GM18873 (cell line): ENCODE data around the gene ALKBH4.

Source experiments
- ATAC-seq: cut with Tn5 transposase; IDR thresholded peaks from one replicate; pipeline ENCODE4 v1.9.1; 2021; ENCODE audit warnings: mild to moderate bottlenecking, moderate library complexity, moderate number of reproducible peaks; ENCODE audit not compliant: unreplicated experiment, low FRiP score

Gene ALKBH4

DNA sequence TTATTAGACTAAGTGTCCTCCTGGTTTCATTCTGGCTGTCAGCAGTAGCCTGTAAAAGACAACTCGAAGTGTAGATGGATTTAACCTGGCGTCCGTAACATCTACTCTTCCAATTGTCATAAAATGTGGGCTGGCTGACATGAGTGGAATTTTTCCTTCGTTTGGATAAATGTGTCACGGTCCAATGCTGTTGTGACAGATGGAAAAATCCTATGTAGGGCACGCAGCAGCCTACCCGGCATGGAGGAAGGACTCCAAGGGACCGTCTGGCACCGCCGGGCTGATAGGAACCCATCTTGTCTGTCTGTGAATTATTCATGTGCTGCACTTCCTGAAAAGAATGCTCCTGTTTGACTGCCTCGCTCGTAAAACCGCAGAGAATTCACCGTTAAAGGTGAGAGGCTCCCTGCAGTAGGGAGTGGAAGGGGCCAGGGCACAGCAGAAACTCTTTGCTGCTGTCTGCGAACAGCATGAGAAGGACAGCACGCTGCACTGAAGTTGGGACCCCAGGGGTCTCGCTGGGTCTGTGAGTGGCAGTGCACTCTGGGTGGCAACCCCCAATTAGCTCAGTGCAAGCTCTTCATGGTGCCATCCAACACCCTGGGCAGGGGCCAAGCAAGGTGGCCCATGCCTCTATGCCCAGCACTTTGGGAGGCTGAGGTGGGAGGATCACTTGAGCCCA, 32.9 kb downstream of the ALKBH4 start:
- ATAC-seq: peak; percentile 30

DNA sequence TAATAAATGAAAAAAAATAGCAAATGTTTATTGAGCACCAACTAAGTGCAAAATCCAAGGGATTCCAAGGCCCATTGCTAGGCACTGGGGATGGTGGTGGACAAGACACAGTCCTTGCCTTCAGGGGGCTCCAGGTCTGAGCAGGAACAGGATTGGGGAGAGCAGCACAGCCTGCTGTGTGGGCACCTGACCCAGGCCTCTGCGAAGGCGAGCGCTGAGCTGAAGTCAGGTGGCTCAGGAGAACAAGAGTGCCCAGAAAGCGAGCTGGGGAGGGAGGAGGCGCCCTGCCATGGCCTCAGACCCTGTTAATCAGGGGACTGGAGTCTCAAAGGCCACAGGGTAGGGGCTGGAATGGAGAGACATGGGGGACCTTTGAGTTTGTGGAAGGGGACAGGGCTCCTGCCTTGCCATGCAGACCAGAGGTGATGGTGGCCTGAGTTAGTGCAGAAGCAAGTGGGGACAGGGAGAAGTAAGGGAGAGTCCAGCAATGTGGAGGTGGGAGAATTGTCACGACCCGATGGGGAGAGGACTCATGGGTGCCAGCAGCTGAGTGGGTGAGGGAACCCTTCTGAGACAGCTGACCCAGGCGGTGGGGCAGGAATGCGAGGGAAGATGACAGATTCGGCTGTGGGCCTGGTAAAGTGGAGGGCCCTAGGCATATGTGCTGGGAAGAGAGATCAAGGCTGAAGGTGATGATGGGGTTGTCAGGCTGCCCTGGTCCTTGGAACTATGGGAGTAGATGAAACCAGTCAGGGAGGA, 35.3 kb downstream of the ALKBH4 start:
- ATAC-seq: no peak

DNA sequence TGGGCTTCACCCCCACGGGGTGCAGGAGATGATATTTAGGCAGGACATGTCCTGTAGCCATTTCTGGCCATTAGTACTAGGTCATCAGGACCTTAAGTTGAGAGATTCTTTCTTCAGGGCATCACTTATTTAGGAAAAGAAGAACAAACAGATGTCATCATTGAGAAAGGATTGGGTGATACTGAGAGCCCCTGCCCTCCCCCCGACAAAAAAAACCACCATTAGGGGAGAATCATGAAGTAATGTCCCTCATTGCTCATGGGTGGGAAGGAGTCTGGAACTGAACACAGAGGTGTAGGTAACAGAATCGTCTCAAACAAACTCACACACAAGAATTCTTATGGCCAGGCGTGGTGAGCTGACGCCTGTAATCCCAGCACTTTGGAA, 37.7 kb downstream of the ALKBH4 start:
- ATAC-seq: no peak

DNA sequence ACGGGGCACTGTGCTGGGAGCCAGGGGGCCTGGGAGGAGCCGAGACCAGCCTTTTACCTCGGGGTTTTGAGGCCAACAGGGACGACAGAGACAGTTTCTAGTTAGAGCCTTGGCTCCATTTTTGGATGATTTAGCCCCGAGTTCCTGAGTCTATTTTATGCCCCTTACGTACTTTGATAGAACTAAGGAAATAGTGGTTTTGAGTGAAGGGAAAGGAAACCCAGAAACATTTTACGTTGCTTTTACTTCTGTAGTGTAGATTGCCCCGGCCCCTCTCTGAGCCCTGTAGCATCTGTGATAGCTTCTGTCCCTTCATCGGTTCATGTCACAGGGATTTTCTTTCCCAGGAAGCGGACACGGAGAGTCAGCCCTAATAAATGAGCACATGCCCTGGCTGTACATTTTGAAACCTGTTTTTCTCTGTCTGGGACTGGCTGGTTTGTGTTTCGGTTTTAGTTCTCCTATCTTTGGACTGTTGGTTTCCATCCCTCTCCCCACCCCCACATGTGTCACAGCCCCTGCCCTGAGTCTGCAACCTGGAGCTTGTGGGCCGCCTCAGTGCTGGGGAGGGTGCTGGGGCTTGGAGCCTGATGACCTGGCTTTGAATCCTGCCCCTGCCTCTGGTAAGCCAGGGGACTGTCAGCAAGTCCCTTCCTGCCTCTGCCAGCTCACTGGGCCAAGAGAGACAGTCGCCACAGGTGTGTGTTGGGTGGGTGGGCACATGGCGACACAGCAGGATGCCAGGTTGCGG, 38.2 kb downstream of the ALKBH4 start:
- no peak for ATAC-seq

- ATAC-seq: peak; percentile 58
Observed at GRCh38 chr7:102425639-102426267, 38.9 kb downstream of the ALKBH4 start.

DNA sequence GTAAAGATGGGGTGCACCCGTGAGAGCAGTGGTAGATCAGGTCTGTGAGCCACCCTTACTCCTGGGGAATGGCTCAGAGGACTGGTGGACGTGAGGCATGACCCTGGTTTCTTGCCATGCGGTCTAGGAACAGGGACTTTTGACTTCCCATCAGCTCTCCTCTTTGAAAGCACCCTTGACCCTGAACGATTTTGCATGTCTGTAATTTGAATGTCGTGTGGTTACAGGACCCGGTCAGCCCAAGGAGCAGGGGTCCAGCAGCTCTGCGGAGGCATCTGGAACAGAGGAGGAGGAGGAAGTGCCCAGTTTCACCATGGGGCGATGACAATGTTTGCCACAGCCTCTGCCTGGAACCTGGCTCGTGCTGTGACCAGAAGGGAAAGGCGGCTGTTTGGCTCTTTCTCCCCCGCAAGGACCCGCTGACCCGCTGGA, 39.9 kb downstream of the ALKBH4 start:
- ATAC-seq: no peak

DNA sequence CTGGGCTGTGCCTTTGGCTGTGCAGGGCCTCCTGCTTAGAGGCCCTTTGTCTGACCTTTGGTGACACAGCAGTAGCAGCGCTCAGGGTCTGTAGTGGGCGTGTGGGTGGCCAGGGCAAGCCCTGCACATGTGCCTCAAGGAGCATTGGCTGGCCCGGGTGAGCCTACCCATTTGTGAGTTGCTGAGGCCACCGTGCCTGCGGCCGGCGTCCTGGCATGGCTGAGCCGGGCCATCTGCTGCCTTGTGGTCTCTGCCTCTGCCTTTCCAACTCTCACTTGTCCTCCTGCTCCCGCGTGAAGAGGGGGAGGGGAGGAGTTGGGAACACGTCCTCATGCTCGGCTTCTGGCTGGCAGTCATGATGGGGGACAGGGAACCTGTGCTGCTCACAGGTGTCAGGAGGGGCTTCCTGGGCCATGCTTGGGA, 40.5 kb downstream of the ALKBH4 start:
- ATAC-seq: no peak

- no peak for ATAC-seq
Observed at GRCh38 chr7:102421706-102422240, 42.9 kb downstream of the ALKBH4 start.

- ATAC-seq: no peak
Observed at GRCh38 chr7:102418592-102418991, 46.1 kb downstream of the ALKBH4 start.

- no peak for ATAC-seq
Observed at GRCh38 chr7:102417105-102417504, 47.6 kb downstream of the ALKBH4 start.

- ATAC-seq: no peak
Observed at GRCh38 chr7:102416406-102416805, 48.3 kb downstream of the ALKBH4 start.

DNA sequence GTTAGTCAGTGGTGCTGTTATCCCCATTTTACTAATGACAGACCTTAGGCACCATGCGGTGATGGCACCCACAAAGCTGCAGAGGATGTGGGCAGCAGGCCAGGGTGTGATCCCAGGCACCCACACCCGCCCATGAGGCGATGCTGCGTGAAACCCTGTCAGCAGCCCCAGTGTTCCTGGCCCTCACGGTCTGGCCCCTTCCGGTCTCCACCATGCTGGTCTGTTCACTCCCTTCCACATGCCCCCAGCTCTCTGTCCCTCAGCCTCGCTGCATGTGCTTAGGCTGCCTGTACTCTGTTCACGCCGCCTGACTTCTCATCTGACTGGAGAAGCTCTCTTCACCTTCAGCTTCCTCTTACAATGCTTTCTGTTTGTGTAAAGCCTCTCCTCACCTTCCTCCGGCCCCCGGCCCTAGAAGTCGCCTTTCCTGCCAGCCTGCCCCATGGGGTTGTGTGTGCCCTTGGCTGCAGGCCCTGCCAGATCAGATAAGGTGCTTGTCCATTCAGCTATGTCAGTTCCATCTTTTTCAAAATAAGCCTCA, 48.9 kb downstream of the ALKBH4 start:
- ATAC-seq: peak; percentile 59

- no peak for ATAC-seq
Observed at GRCh38 chr7:102413611-102414010, 51.1 kb downstream of the ALKBH4 start.

DNA sequence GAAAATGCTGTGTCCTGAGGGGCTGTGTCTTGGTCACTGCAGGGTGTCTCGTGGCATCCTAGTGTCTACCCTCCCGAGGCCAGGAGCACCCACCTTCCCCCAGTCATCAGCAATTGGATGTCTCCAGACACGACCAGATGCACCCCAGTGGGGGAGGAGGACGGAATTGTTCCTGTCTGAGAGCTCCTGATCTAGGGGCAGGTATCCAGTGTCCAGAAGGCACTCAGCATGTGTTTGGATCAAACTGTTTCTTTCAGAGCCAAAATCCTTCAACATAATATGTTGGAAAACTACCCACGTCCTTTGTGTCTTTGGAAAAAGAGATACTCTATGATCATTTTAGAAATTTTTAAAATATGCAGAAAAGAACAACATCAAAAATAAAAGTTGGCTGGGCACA, 51.6 kb downstream of the ALKBH4 start:
- ATAC-seq: no peak

GRCh38 chr7:102412548-102412947, 52.1 kb downstream of the ALKBH4 start:
- ATAC-seq: no peak

DNA sequence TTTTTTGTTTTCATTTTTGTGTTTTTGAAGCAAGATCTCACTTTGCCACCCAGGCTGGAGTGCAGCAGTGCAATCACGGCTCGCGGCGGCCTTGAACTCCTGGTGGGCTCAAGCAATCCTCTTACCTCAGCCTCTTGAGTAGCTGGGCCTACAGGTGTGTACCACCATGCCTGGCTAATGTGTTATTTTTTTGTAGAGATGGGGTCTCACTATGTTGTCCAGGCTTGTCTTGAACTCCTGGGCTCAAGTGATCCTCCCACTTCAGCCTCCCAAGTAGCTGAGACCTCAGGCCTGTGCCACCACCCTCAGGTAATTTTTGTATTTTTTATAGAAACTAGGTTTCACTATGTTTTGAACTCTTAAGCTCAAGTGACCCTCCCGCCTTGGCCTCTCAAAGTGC, 53.7 kb downstream of the ALKBH4 start:
- no peak for ATAC-seq

DNA sequence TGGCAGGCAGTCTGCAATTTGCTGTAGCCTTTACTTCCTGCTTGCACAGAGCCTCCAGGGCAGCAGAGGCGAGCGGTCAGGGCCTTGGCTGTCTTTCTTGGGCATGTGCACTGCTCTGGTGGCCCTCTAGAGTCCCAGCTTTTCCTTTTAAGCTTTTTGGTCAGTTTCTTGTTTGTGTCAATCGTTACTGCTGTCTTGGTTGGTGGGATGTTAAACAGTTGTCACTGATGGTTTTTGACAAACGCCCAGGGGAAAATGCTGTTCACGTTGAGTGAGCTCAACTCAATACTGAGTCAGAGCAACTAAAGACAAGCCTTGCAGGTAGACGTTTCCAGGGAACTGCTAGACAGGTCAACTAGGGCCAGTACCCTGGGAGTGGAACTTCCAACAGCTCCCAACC, 54.5 kb downstream of the ALKBH4 start:
- no peak for ATAC-seq

DNA sequence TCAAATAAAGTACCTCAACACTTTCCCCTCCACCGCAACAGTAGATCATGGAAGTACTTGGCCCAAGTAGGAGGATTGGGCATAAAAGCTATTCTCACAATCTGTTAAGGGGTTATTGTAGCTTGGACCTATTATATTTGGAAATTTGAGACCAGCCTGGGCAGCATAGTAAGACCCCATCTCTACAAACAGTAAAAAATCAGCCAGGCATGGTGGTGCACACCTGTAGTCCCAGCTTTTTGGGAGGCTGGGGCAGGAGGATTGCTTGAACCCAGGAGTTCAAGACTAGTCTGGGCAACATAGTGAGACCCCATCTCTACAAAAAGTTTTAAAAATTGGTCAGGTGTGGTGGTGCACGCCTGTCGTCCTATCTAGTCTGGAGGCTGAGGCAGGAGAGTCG, 55.3 kb downstream of the ALKBH4 start:
- ATAC-seq: no peak

GRCh38 chr7:102408530-102408929, 56.1 kb downstream of the ALKBH4 start:
- ATAC-seq: peak; percentile 45

GRCh38 chr7:102407910-102408309, 56.8 kb downstream of the ALKBH4 start:
- ATAC-seq: no peak
